Activated naive CD4-positive, alpha-beta T cell treated with anti-CD3 and anti-CD28 coated beads for 36 hours (primary cell): ENCODE data around the gene NDUFS1. TPM values are rescaled to one million over a fixed set of nuclear protein-coding genes. Genes with fewer than 3 reads are reported as not detected.
"Not testable (repeated sequence)": the region's sequence is repeated elsewhere in the genome, so short reads cannot be mapped to it uniquely, and the experiment has no call there.

Source experiments
- CTCF ChIA-PET: fragments of 350-600 bp; sonication (Branson Sonifier 250); formaldehyde crosslinking; loops from one replicate; lab custom pipeline; 2021; ENCODE audit warnings: antibody characterized with exemption; lab: Charles Lee
- DNase-seq: peaks from one replicate; pipeline ENCODE4 v3.0.0-alpha.2; 2020
- H3K27ac Mint-ChIP-seq: one replicate; pipeline ENCODE4 v1.8.0; 2021; ENCODE audit warnings: mild to moderate bottlenecking, mixed read lengths
- H3K27me3 Mint-ChIP-seq: one replicate; pipeline ENCODE4 v1.8.0; 2021; ENCODE audit warnings: low read depth, mixed read lengths
- H3K36me3 Mint-ChIP-seq: one replicate; pipeline ENCODE4 v1.8.0; 2021; ENCODE audit warnings: low read depth, mixed read lengths
- H3K4me1 Mint-ChIP-seq: one replicate; pipeline ENCODE4 v1.8.0; 2021; ENCODE audit warnings: low read depth, mixed read lengths
- H3K4me3 Mint-ChIP-seq: one replicate; pipeline ENCODE4 v1.8.0; 2021; ENCODE audit warnings: mild to moderate bottlenecking, moderate library complexity, mixed read lengths
- H3K9me3 Mint-ChIP-seq: one replicate; pipeline ENCODE4 v1.8.0; 2021; ENCODE audit warnings: mixed read lengths
- intact Hi-C: fragments of 100-400 bp; cut with micrococcal nuclease; formaldehyde crosslinking; loops from one replicate; pipeline ENCODE4 v1.15.1; 2023
- total RNA-seq, 2 experiments: library from RNA; stranded (reverse); gene quantifications; one replicate each; pipeline ENCODE4 v1.2.3, GENCODE V29; 2021

The NDUFS1 gene
- 10 to 100 TPM; 81.1 to 83.3 TPM for total RNA-seq

- Mint-ChIP-seq H3K27me3 (no peaks in the 10 kb centered on the region), H3K36me3 (peaks cover 48% of the 10 kb centered on the region), H3K4me1 (peaks cover 50% of the 10 kb centered on the region), H3K9me3 (no peaks in the 10 kb centered on the region), H3K4me3 (peak within 1 kb of the TSS; percentile 96), H3K27ac (peak within 1 kb of the TSS; percentile 97)
- intact Hi-C loops, result loop anchor here (1.0 to 5.0 kb wide), 10 partner anchors 73 to 1552 kb away; partner anchors contain the start of genes CCNYL1, CREB1, FASTKD2 and INO80D
- peak; percentile 98 for DNase-seq
- CTCF ChIA-PET, result interaction anchor here (0.6 to 0.7 kb wide), 2 partner anchors 48 to 74 kb away, joined by 3 to 4 read pairs; partner anchors contain the start of gene INO80D
Measured at GRCh38 chr2:206159346-206160124, at the start of gene NDUFS1, which contains the start of gene EEF1B2. Gene NDUFS1 (minus strand): TSS chr2:206159444. CDS start chr2:206153678, 5,766 bp downstream. Gene EEF1B2 (plus strand): TSS chr2:206159895. CDS start chr2:206159980, 85 bp downstream.

GRCh38 chr2:206208900-206209299 lies 49.7 kb upstream of the NDUFS1 start:
- no peaks in the 10 kb centered on the region for H3K4me1 Mint-ChIP-seq
- no peak overlapping the region for H3K4me3 Mint-ChIP-seq
- intact Hi-C loops, result no loop called here
- CTCF ChIA-PET, result interaction anchor here (0.8 kb wide), 1 partner anchor 204 kb away, joined by 3 read pairs; no protein-coding TSS in a partner anchor
- DNase-seq, result no peak
- no peak overlapping the region for H3K27ac Mint-ChIP-seq
- H3K27me3 Mint-ChIP-seq, result peaks cover 5% of the 10 kb centered on the region
- no peaks in the 10 kb centered on the region for H3K36me3 Mint-ChIP-seq
- H3K9me3 Mint-ChIP-seq, result no peaks in the 10 kb centered on the region

- H3K9me3 Mint-ChIP-seq, H3K27ac Mint-ChIP-seq, CTCF ChIA-PET, H3K27me3 Mint-ChIP-seq, H3K4me3 Mint-ChIP-seq, H3K4me1 Mint-ChIP-seq, DNase-seq, intact Hi-C loops, H3K36me3 Mint-ChIP-seq: not testable (repeated sequence)
Measured at GRCh38 chr2:206207316-206207715, 48.1 kb upstream of the NDUFS1 start.

- Mint-ChIP-seq H3K27ac (no peak overlapping the region), H3K36me3 (no peaks in the 10 kb centered on the region), H3K4me1 (no peaks in the 10 kb centered on the region), H3K27me3 (peaks cover 8% of the 10 kb centered on the region), H3K9me3 (no peaks in the 10 kb centered on the region), H3K4me3 (no peak overlapping the region)
- CTCF ChIA-PET, result interaction anchor here (0.6 kb wide), 1 partner anchor 8 kb away, joined by 7 read pairs; no protein-coding TSS in a partner anchor
- no peak for DNase-seq
- intact Hi-C loops, result no loop called here
Measured at GRCh38 chr2:206204710-206205109, 45.5 kb upstream of the NDUFS1 start.

- H3K27ac Mint-ChIP-seq, result no peak overlapping the region
- no peaks in the 10 kb centered on the region for H3K36me3 Mint-ChIP-seq
- CTCF ChIA-PET, result interaction anchor here (0.6 kb wide), 2 partner anchors 9 to 1572 kb away, joined by 3 read pairs; no protein-coding TSS in a partner anchor
- H3K27me3 Mint-ChIP-seq, result peaks cover 12% of the 10 kb centered on the region
- intact Hi-C loops, result no loop called here
- DNase-seq, result no peak
- no peaks in the 10 kb centered on the region for H3K4me1 Mint-ChIP-seq
- no peaks in the 10 kb centered on the region for H3K9me3 Mint-ChIP-seq
- no peak overlapping the region for H3K4me3 Mint-ChIP-seq
Measured at GRCh38 chr2:206203331-206203730, 44.1 kb upstream of the NDUFS1 start.

GRCh38 chr2:206202446-206202845 lies 43.2 kb upstream of the NDUFS1 start:
- Mint-ChIP-seq H3K27me3 (peaks cover 12% of the 10 kb centered on the region), H3K4me3 (no peak overlapping the region), H3K4me1 (no peaks in the 10 kb centered on the region), H3K27ac (no peak overlapping the region), H3K36me3 (no peaks in the 10 kb centered on the region), H3K9me3 (no peaks in the 10 kb centered on the region)
- intact Hi-C loops, result no loop called here
- DNase-seq, result no peak
- CTCF ChIA-PET, result interaction anchor here (0.6 kb wide), 2 partner anchors 65 to 520 kb away, joined by 3 read pairs; no protein-coding TSS in a partner anchor

GRCh38 chr2:206201075-206201848 lies 42.0 kb upstream of the NDUFS1 start:
- H3K36me3 Mint-ChIP-seq, result no peaks in the 10 kb centered on the region
- H3K9me3 Mint-ChIP-seq, result no peaks in the 10 kb centered on the region
- CTCF ChIA-PET, result no interaction called here
- no peak overlapping the region for H3K4me3 Mint-ChIP-seq
- H3K27me3 Mint-ChIP-seq, result peaks cover 16% of the 10 kb centered on the region
- H3K27ac Mint-ChIP-seq, result no peak overlapping the region
- intact Hi-C loops, result no loop called here
- DNase-seq, result no peak
- H3K4me1 Mint-ChIP-seq, result no peaks in the 10 kb centered on the region

- Mint-ChIP-seq H3K27me3 (peaks cover 18% of the 10 kb centered on the region), H3K36me3 (no peaks in the 10 kb centered on the region), H3K9me3 (no peaks in the 10 kb centered on the region), H3K27ac (no peak overlapping the region), H3K4me1 (no peaks in the 10 kb centered on the region), H3K4me3 (no peak overlapping the region)
- intact Hi-C loops, result no loop called here
- no peak for DNase-seq
- CTCF ChIA-PET, result no interaction called here
Measured at GRCh38 chr2:206198677-206199076, 39.4 kb upstream of the NDUFS1 start.

- H3K4me1 Mint-ChIP-seq, result no peaks in the 10 kb centered on the region
- H3K36me3 Mint-ChIP-seq, result no peaks in the 10 kb centered on the region
- no peaks in the 10 kb centered on the region for H3K9me3 Mint-ChIP-seq
- no peak overlapping the region for H3K27ac Mint-ChIP-seq
- no peak overlapping the region for H3K4me3 Mint-ChIP-seq
- DNase-seq, result no peak
- peaks cover 15% of the 10 kb centered on the region for H3K27me3 Mint-ChIP-seq
- CTCF ChIA-PET, result no interaction called here
- intact Hi-C loops, result no loop called here
Measured at GRCh38 chr2:206193671-206194357, 34.6 kb upstream of the NDUFS1 start.

GRCh38 chr2:206192157-206192556 lies 32.9 kb upstream of the NDUFS1 start:
- intact Hi-C loops, result no loop called here
- CTCF ChIA-PET, result interaction anchor here (1.0 kb wide), 1 partner anchor 26 kb away, joined by 3 read pairs; no protein-coding TSS in a partner anchor
- no peak overlapping the region for H3K4me3 Mint-ChIP-seq
- no peaks in the 10 kb centered on the region for H3K4me1 Mint-ChIP-seq
- H3K27me3 Mint-ChIP-seq, result peaks cover 7% of the 10 kb centered on the region
- H3K9me3 Mint-ChIP-seq, result no peaks in the 10 kb centered on the region
- no peaks in the 10 kb centered on the region for H3K36me3 Mint-ChIP-seq
- H3K27ac Mint-ChIP-seq, result no peak overlapping the region
- no peak for DNase-seq

- CTCF ChIA-PET, result interaction anchor here (1.1 kb wide), 1 partner anchor 9 kb away, joined by 4 read pairs; no protein-coding TSS in a partner anchor
- Mint-ChIP-seq H3K4me3 (no peak overlapping the region), H3K27ac (no peak overlapping the region), H3K36me3 (no peaks in the 10 kb centered on the region), H3K4me1 (no peaks in the 10 kb centered on the region), H3K9me3 (no peaks in the 10 kb centered on the region), H3K27me3 (peaks cover 7% of the 10 kb centered on the region)
- no peak for DNase-seq
- intact Hi-C loops, result no loop called here
Measured at GRCh38 chr2:206190689-206191088, 31.4 kb upstream of the NDUFS1 start.

GRCh38 chr2:206190111-206190510 lies 30.9 kb upstream of the NDUFS1 start:
- Mint-ChIP-seq H3K9me3 (no peaks in the 10 kb centered on the region), H3K4me1 (no peaks in the 10 kb centered on the region), H3K27me3 (peaks cover 4% of the 10 kb centered on the region), H3K27ac (no peak overlapping the region), H3K4me3 (no peak overlapping the region), H3K36me3 (no peaks in the 10 kb centered on the region)
- intact Hi-C loops, result no loop called here
- DNase-seq, result no peak
- CTCF ChIA-PET, result interaction anchor here (1.1 kb wide), 1 partner anchor 9 kb away, joined by 4 read pairs; no protein-coding TSS in a partner anchor
